OCI-LY3 (cell line): ENCODE measurements around the gene SLC2A14.
"Not testable (repeated sequence)": the region's sequence is repeated elsewhere in the genome, so short reads cannot be mapped to it uniquely, and the experiment has no call there.

ENCODE experiments used
- CTCF ChIP-seq: fragments of 200-600, 300-600 bp; sonication (generic); IDR thresholded peaks from 2 replicates; pipeline ENCODE4 v1.5.1; 2014; ENCODE audit warnings: antibody characterized with exemption, low read length, low read depth
- EZH2phosphoT487 ChIP-seq: fragments of 200-600 bp; shearing (Covaris generic); IDR thresholded peaks from 2 replicates; pipeline ENCODE4 v1.6.1; 2018; ENCODE audit warnings: antibody characterized with exemption, mixed run types, low read depth

GRCh38 chr12:7797269-7797668 is 75.4 kb downstream of the SLC2A14 start:
- TF ChIP-seq CTCF, EZH2phosphoT487: not testable (repeated sequence)
